ENCODE measurements around the gene SCAMP2.
A peak's percentile ranks its signal among the peaks of the same experiment; 100 is the strongest.
"Not testable (repeated sequence)": the region's sequence is repeated elsewhere in the genome, so short reads cannot be mapped to it uniquely, and the experiment has no call there.

The SCAMP2 gene

GRCh38 chr15:74889883-74890664 lies 16.9 kb upstream of the SCAMP2 start, which contains the start of gene MPI:
TSS of gene MPI (plus strand) at chr15:74890042. CDS start at chr15:74890074, 32 bp downstream.
- peak; percentile 63 to 71 for DNase-seq

GRCh38 chr15:74889390-74889882 lies 16.3 kb upstream of the SCAMP2 start:
- DNase-seq = no peak

- DNase-seq = no peak
These were observed 15.6 kb upstream of the SCAMP2 start for GRCh38 chr15:74888716-74889115.

- not testable (repeated sequence) for DNase-seq
These were observed 14.5 kb upstream of the SCAMP2 start for GRCh38 chr15:74887537-74888193.

- DNase-seq = no peak
These were observed 12.3 kb upstream of the SCAMP2 start for GRCh38 chr15:74885461-74885860.

- DNase-seq = no peak
These were observed 11.5 kb upstream of the SCAMP2 start for GRCh38 chr15:74884428-74885223.

GRCh38 chr15:74882528-74882927 lies 9.4 kb upstream of the SCAMP2 start:
- no peak for DNase-seq

- no peak for DNase-seq
These were observed 5.1 kb upstream of the SCAMP2 start for GRCh38 chr15:74878273-74878672.

- peak in 1 of 2 experiments; percentile 25 for DNase-seq
These were observed 725 bp upstream of the SCAMP2 start for GRCh38 chr15:74873756-74874424.

GRCh38 chr15:74872702-74873035 lies 496 bp downstream of the SCAMP2 start:
- DNase-seq = no peak

- no peak for DNase-seq
These were observed 2.5 kb downstream of the SCAMP2 start for GRCh38 chr15:74870436-74871215.

GRCh38 chr15:74869726-74870407 lies 3.3 kb downstream of the SCAMP2 start:
- no peak for DNase-seq

- no peak for DNase-seq
These were observed 3.8 kb downstream of the SCAMP2 start for GRCh38 chr15:74869372-74869725.

- no peak for DNase-seq
These were observed 5.1 kb downstream of the SCAMP2 start for GRCh38 chr15:74868059-74868458.

- no peak for DNase-seq
These were observed 5.6 kb downstream of the SCAMP2 start for GRCh38 chr15:74867466-74868038.

GRCh38 chr15:74866090-74866489 lies 7.1 kb downstream of the SCAMP2 start:
- DNase-seq = no peak

- DNase-seq = no peak
These were observed 7.8 kb downstream of the SCAMP2 start for GRCh38 chr15:74865316-74865715.

GRCh38 chr15:74864296-74864695 lies 8.9 kb downstream of the SCAMP2 start:
- no peak for DNase-seq

- DNase-seq = no peak
These were observed 9.7 kb downstream of the SCAMP2 start for GRCh38 chr15:74863239-74864056.

GRCh38 chr15:74858369-74858740 lies 14.8 kb downstream of the SCAMP2 start:
- DNase-seq = no peak

All from NCI-H1930 (cell line).